A549 treated with AZD9567 at 1 μM for 4 hours (cell line): ENCODE measurements around the gene NELFA. TPM values are rescaled to one million over a fixed set of nuclear protein-coding genes. Genes with fewer than 3 reads are reported as not detected.

Source experiments
- total RNA-seq: library from RNA; stranded (reverse); fragments of 200-300 nt; extraction: Qiagen RNA extraction; gene quantifications from 5 replicates; pipeline ENCODE4 v1.2.3, GENCODE V29; 2022; ENCODE audit not compliant: insufficient read depth

The NELFA gene
- 18.7 to 24.4 TPM (median 23.5 TPM) in 5 replicates for total RNA-seq

DNA sequence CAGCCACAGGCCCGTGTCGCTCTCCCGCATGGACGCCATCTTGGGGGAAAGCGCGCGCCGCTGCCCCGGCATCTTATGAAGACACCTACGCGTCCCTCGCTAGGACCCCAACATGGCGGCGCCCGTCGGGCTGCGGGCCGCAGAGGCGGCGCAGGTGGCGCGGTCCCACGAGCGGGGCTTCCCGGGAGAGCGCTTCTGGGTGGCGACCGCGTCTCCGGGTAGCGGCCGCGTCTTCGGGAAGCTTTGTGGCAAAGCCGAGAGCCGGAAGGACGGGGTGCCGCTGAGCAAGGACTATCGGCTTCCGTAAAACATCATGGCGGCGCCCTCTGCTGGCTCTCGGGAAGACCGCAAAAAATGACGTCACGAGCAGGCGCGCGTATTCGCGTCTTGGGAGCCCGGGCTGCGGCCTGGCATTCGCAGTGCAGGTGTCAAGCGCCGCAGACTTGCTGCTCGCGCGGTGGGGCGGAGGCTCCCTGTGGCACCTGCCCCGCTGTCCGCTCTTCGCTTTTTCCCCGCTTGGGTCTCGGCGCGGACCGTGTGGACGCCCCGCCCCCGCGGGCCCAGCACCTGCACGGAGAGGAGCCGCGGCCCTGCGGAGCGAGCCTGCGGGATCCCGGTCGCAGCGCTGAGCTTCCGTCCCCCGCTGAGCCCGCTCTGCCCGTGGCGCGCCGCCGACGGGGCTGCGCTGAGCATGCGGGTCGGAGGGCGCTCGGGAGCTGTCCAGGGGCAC lies at the start of gene NELFA:
Gene NELFA (minus strand): TSS at position 54 of the 730 bp plus-strand sequence. CDS start 15 bp downstream, at position 39.

Other genes starting within 250 kb of the NELFA start
- gene FGFR3, start 215.7 kb downstream of the NELFA start, total RNA-seq: 1.9 to 3.6 TPM (median 3.3 TPM) in 5 replicates
- gene LETM1, start 152.8 kb downstream of the NELFA start, total RNA-seq: 21.3 to 31.8 TPM (median 31.0 TPM) in 5 replicates
- 35.1 to 44.9 TPM (median 43.7 TPM) in 5 replicates for gene NSD2, start 137.6 kb downstream of the NELFA start, total RNA-seq
- 12.5 to 15.9 TPM (median 15.1 TPM) in 5 replicates for gene NAT8L, start 50.4 kb upstream of the NELFA start, total RNA-seq
- gene HAUS3, start 233.1 kb upstream of the NELFA start, total RNA-seq: 7.9 to 12.3 TPM (median 9.7 TPM) in 5 replicates
- 0.60 to 2.0 TPM (median 0.77 TPM) in 5 replicates for gene POLN, start 233.1 kb upstream of the NELFA start, total RNA-seq